MM.1S (cell line): Measurements from ENCODE around the gene CEP19.

Experiments used
- CTCF ChIP-seq: fragments of 300-600 bp; sonication (generic); IDR thresholded peaks from 2 replicates; pipeline ENCODE4 v1.5.1; 2016; ENCODE audit warnings: antibody characterized with exemption, low read length, mixed read lengths
- EZH2phosphoT487 ChIP-seq: fragments of 300-600 bp; sonication (generic); IDR thresholded peaks from 2 replicates; pipeline ENCODE4 v1.6.1; 2018; ENCODE audit warnings: antibody characterized with exemption, low read length

GRCh38 chr3:196741249-196741889, 29.3 kb upstream of the CEP19 start:
- TF ChIP-seq CTCF (no peak), EZH2phosphoT487 (no peak)
